Neuronal stem cell (in vitro differentiated cells): ENCODE data around the gene GRPEL2.
A peak's percentile ranks its signal among the peaks of the same experiment; 100 is the strongest.

Experiments
- DNase-seq: peaks from one replicate; pipeline ENCODE4 v3.0.0-alpha.2; 2013; ENCODE audit warnings: low spot score
- H2AFZ ChIP-seq: one replicate; pipeline ENCODE4 v1.6.1; 2013; ENCODE audit warnings: mild to moderate bottlenecking, low read length, inconsistent platforms
- H2AK5ac ChIP-seq: 2 replicates; pipeline ENCODE4 v1.6.1; 2013; ENCODE audit warnings: low read depth, mild to moderate bottlenecking, inconsistent platforms, low read length, moderate library complexity, mixed read lengths
- H2BK120ac ChIP-seq: 2 replicates; pipeline ENCODE4 v1.6.1; 2013; ENCODE audit warnings: low read depth, mild to moderate bottlenecking, inconsistent platforms, low read length, moderate library complexity, mixed read lengths
- H2BK12ac ChIP-seq: one replicate; pipeline ENCODE4 v1.6.1; 2013; ENCODE audit warnings: low read length, inconsistent platforms
- H2BK15ac ChIP-seq: 2 replicates; pipeline ENCODE4 v1.6.1; 2013; ENCODE audit warnings: mild to moderate bottlenecking, low read length, inconsistent platforms, mixed read lengths
- H2BK5ac ChIP-seq: one replicate; pipeline ENCODE4 v1.6.1; 2013; ENCODE audit warnings: inconsistent platforms, mild to moderate bottlenecking, low read length, moderate library complexity
- H3K14ac ChIP-seq: one replicate; pipeline ENCODE4 v1.6.1; 2013; ENCODE audit warnings: low read length, inconsistent platforms
- H3K18ac ChIP-seq: 2 replicates; pipeline ENCODE4 v1.6.1; 2013; ENCODE audit warnings: low read length, inconsistent platforms
- H3K23ac ChIP-seq: 2 replicates; pipeline ENCODE4 v1.6.1; 2013; ENCODE audit warnings: low read depth, mild to moderate bottlenecking, mixed read lengths, low read length, inconsistent platforms; ENCODE audit not compliant: poor library complexity
- H3K27ac ChIP-seq: replicated peaks from 3 replicates; pipeline ENCODE4 v1.5.1; 2013; ENCODE audit warnings: low read length, inconsistent platforms
- H3K27me3 ChIP-seq, 3 experiments: 2 replicates each; pipeline ENCODE4 v1.6.1; 2013; ENCODE audit warnings: low read length in 3 of 3, mild to moderate bottlenecking in 2 of 3, inconsistent platforms in 1 of 3, low read depth in 1 of 3, mixed read lengths in 1 of 3, moderate library complexity in 1 of 3; ENCODE audit not compliant: control insufficient read depth in 3 of 3, insufficient read depth in 3 of 3
- H3K36me3 ChIP-seq, 2 donors: replicated peaks in 1 of 2; 2 replicates each; pipeline ENCODE4 v1.6.1; 2013; ENCODE audit warnings: low read length in 2 of 2; ENCODE audit not compliant: control insufficient read depth in 2 of 2, insufficient read depth in 2 of 2
- H3K4ac ChIP-seq: 2 replicates; pipeline ENCODE4 v1.6.1; 2013; ENCODE audit warnings: inconsistent platforms, mild to moderate bottlenecking, low read length, moderate library complexity
- H3K4me1 ChIP-seq, 2 donors: 1 replicate in 1 of 2; 2 replicates in 1 of 2; pipeline ENCODE4 v1.6.1; 2013; ENCODE audit warnings: low read length in 2 of 2, low read depth in 1 of 2; ENCODE audit not compliant: control insufficient read depth in 2 of 2, insufficient read depth in 1 of 2
- H3K4me2 ChIP-seq: one replicate; pipeline ENCODE4 v1.6.1; 2013; ENCODE audit warnings: mild to moderate bottlenecking, low read length, inconsistent platforms; ENCODE audit not compliant: insufficient read depth, poor library complexity, severe bottlenecking
- H3K4me3 ChIP-seq, 2 donors: 2 replicates each; pipeline ENCODE4 v1.5.1; 2013; ENCODE audit warnings: low read length in 2 of 2, mild to moderate bottlenecking in 2 of 2, inconsistent platforms in 1 of 2, moderate library complexity in 1 of 2
- H3K79me1 ChIP-seq: one replicate; pipeline ENCODE4 v1.6.1; 2013; ENCODE audit warnings: low read depth, mild to moderate bottlenecking, inconsistent platforms, low read length, moderate library complexity
- H3K9ac ChIP-seq: one replicate; pipeline ENCODE4 v1.6.1; 2013; ENCODE audit warnings: mild to moderate bottlenecking, low read depth, low read length, inconsistent platforms; ENCODE audit not compliant: poor library complexity
- H3K9me3 ChIP-seq, 2 donors: replicated peaks in 1 of 2; 2 replicates each; pipeline versions ENCODE3 to v1.6.1; 2013; ENCODE audit warnings: low read length in 2 of 2, mild to moderate bottlenecking in 2 of 2, inconsistent platforms in 1 of 2, low read depth in 1 of 2, mixed read lengths in 1 of 2, moderate library complexity in 1 of 2; ENCODE audit not compliant: control insufficient read depth in 2 of 2, insufficient read depth in 1 of 2
- H4K8ac ChIP-seq: one replicate; pipeline ENCODE4 v1.6.1; 2013; ENCODE audit warnings: low read depth, mild to moderate bottlenecking, inconsistent platforms, low read length, moderate library complexity
- H4K91ac ChIP-seq: one replicate; pipeline ENCODE4 v1.6.1; 2013; ENCODE audit warnings: low read length, low read depth, mild to moderate bottlenecking, inconsistent platforms; ENCODE audit not compliant: poor library complexity
- WGBS, 2 donors: extraction: QIAGEN DNeasy Blood & Tissue Kit; methylation state at CpG; one replicate each; pipeline ENCODE4 v1.1.7; 2013; ENCODE audit warnings: missing lambda C conversion rate in 2 of 2, mixed read lengths in 1 of 2; ENCODE audit not compliant: insufficient read length in 2 of 2, insufficient replicate concordance in 1 of 2; ENCODE audit errors: extremely low coverage in 2 of 2; 5-methylcytosine and 5-hydroxymethylcytosine counted together

The GRPEL2 gene

DNA sequence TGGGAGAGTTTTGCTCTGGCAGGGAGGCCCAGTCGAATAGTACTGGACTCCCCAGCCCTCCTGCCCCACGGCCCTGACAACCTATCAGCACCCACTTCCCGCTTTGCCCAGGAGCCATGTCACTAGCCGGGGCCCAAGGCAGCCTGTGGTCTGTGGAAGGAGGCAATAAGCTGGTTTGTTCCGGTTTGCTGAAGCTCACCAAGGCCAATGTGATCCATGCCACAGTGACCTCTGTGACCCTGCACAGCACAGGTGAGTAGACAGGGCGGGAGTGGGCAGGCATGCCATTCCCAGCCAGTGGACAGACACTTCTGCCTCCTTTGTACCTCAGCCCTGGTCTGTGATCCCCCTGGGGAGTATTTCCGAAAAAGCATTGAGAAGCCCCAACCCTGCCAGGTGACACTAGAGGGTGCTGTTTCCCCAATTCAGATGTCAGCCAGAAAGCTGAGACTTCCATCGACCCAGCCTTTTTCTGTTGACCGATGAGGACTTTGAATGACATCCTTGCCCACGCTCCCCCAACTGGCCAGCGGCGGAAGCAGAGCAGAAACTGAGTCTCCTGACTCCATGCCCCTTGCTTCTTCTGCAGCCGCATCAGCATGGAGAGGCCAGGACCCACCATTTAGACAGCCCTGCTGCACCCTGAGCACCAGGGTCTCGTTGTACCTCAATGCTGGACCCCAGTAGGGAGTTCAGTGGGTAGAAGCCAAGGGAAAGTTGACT is 22.1 kb downstream of the GRPEL2 start:
- Histone ChIP-seq H2AK5ac (peak overlapping the region; percentile 62), H2BK12ac (no peak overlapping the region), H3K9me3 (no peaks in the 10 kb centered on the region), H3K9ac (no peak overlapping the region), H4K91ac (no peak overlapping the region), H3K27ac (no peak overlapping the region), H3K14ac (no peak overlapping the region), H3K18ac (peak overlapping the region; percentile 81), H3K4me2 (no peak overlapping the region), H3K23ac (peak overlapping the region; percentile 71), H3K79me1 (no peaks in the 10 kb centered on the region), H4K8ac (no peak overlapping the region), H2AFZ (peak overlapping the region; percentile 52), H3K27me3 (no peaks in the 10 kb centered on the region), H2BK5ac (peak overlapping the region; percentile 39), H3K4me1 (peaks cover 2 to 8% of the 10 kb centered on the region in 2 donors), H3K4ac (no peak overlapping the region), H3K4me3 (no peak overlapping the region), H2BK120ac (peak overlapping the region; percentile 19), H3K36me3 (peaks cover 0 to 5% of the 10 kb centered on the region in 2 donors), H2BK15ac (peak overlapping the region; percentile 88)
- WGBS, 2 donors = no CpG with 5 or more reads among the region's 14 CpGs
- peak; percentile 81 for DNase-seq

DNA sequence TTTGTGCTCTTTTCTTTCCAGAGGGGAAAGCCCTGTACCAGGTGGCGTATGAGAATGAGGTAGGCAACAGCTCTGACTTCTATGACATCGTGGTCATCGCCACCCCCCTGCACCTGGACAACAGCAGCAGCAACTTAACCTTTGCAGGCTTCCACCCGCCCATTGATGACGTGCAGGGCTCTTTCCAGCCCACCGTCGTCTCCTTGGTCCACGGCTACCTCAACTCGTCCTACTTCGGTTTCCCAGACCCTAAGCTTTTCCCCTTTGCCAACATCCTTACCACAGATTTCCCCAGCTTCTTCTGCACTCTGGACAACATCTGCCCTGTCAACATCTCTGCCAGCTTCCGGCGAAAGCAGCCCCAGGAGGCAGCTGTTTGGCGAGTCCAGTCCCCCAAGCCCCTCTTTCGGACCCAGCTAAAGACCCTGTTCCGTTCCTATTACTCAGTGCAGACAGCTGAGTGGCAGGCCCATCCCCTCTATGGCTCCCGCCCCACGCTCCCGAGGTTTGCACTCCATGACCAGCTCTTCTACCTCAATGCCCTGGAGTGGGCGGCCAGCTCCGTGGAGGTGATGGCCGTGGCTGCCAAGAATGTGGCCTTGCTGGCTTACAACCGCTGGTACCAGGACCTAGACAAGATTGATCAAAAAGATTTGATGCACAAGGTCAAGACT is 22.8 kb downstream of the GRPEL2 start:
- Histone ChIP-seq H3K4me3 (no peak overlapping the region), H2AFZ (no peak overlapping the region), H2AK5ac (peak overlapping the region; percentile 22), H2BK5ac (peak overlapping the region; percentile 27), H3K9me3 (no peaks in the 10 kb centered on the region), H2BK15ac (no peak overlapping the region), H3K14ac (no peak overlapping the region), H3K18ac (peak overlapping the region; percentile 50), H3K9ac (no peak overlapping the region), H3K27me3 (no peaks in the 10 kb centered on the region), H3K36me3 (peaks cover 0 to 5% of the 10 kb centered on the region in 2 donors), H3K4ac (no peak overlapping the region), H2BK12ac (no peak overlapping the region), H3K79me1 (no peaks in the 10 kb centered on the region), H4K8ac (no peak overlapping the region), H3K27ac (no peak overlapping the region), H3K4me2 (no peak overlapping the region), H3K4me1 (peaks cover 2 to 8% of the 10 kb centered on the region in 2 donors), H2BK120ac (no peak overlapping the region), H3K23ac (peak overlapping the region; percentile 25), H4K91ac (no peak overlapping the region)
- WGBS, 2 donors = no CpG with 5 or more reads among the region's 22 CpGs
- DNase-seq = no peak

DNA sequence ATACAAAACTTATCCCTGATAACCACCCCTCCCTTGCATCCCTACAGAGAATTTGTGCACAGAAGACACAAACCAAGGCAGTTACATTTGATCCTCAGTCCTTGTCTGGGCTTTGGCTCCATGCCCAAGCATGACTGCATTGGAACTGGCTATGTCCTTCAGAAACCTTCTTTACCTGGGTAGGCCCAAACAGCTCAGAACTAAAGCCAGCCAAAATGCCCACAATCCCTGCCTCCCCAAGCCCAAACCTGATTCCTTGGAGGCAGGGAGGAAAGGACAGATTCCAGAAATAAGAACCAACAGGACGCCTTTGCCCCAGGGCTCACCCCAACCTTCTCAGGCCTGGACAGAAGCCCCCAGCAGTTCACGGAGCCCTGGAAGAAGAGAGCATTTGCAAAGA is 25.6 kb downstream of the GRPEL2 start:
- Histone ChIP-seq H3K9ac (no peak overlapping the region), H3K23ac (no peak overlapping the region), H3K79me1 (no peaks in the 10 kb centered on the region), H3K4ac (no peak overlapping the region), H2BK5ac (no peak overlapping the region), H4K8ac (no peak overlapping the region), H3K9me3 (no peaks in the 10 kb centered on the region), H3K36me3 (peaks cover 0 to 5% of the 10 kb centered on the region in 2 donors), H3K27ac (no peak overlapping the region), H3K18ac (no peak overlapping the region), H4K91ac (no peak overlapping the region), H2AK5ac (no peak overlapping the region), H3K4me2 (no peak overlapping the region), H2BK15ac (no peak overlapping the region), H3K27me3 (no peaks in the 10 kb centered on the region), H3K4me3 (no peak overlapping the region), H3K4me1 (peaks cover 2 to 5% of the 10 kb centered on the region in 2 donors), H2BK12ac (no peak overlapping the region), H3K14ac (no peak overlapping the region), H2AFZ (no peak overlapping the region), H2BK120ac (no peak overlapping the region)
- no peak for DNase-seq
- no CpG with 5 or more reads among the region's 2 CpGs for WGBS, 2 donors

DNA sequence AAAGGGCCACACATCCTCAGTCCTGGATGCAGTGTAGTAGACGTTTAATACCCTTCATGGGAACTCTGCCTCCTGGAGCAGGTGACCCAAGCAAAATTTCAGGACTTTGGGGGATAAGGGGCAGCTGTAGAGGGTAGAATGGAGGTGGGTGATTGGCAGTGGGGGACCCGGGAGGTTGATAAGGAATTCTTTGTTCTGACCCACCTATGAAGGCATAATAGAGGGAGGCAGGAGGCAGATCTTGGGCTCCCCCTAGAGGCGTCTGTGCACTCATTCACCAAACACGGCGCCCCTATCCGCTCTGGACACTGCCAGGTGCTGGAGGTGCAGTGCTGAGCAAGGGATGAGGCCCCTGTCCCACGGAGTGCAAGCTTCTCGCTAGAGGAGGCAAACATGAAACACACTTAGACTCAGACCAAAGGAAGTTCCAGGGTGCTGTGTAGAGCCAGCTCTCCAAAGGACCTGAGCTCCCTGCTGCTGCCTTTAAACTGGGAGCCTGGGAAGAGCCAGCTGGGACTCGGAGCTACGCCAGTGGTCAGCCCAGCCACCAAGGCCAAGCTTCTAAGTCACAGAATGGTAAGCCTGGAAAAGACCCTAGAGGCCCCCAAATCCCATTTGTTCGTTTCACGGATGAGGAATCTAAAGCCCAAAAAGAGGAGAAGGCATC is 26.1 kb downstream of the GRPEL2 start:
- Histone ChIP-seq H3K4me3 (no peak overlapping the region), H2BK120ac (no peak overlapping the region), H3K14ac (no peak overlapping the region), H3K27ac (no peak overlapping the region), H2BK15ac (no peak overlapping the region), H2BK12ac (no peak overlapping the region), H3K79me1 (no peaks in the 10 kb centered on the region), H3K23ac (no peak overlapping the region), H2AK5ac (no peak overlapping the region), H3K18ac (peak overlapping the region; percentile 21), H4K91ac (no peak overlapping the region), H3K9me3 (no peaks in the 10 kb centered on the region), H3K27me3 (no peaks in the 10 kb centered on the region), H3K36me3 (peaks cover 2 to 5% of the 10 kb centered on the region in 2 donors), H3K4me2 (no peak overlapping the region), H3K4me1 (peaks cover 2 to 5% of the 10 kb centered on the region in 2 donors), H3K9ac (no peak overlapping the region), H2BK5ac (no peak overlapping the region), H4K8ac (no peak overlapping the region), H2AFZ (no peak overlapping the region), H3K4ac (no peak overlapping the region)
- WGBS, 2 donors = no CpG with 5 or more reads among the region's 12 CpGs
- DNase-seq = peak; percentile 54
